ENCODE measurements around the gene YPEL1. TPM values are rescaled to one million over a fixed set of nuclear protein-coding genes. Genes with fewer than 3 reads are reported as not detected.
A peak's percentile ranks its signal among the peaks of the same experiment; 100 is the strongest.

Gene YPEL1
- total RNA-seq, 4 donors from 2014 or later, result 6.3 to 43.1 (median 16.5) TPM

DNA sequence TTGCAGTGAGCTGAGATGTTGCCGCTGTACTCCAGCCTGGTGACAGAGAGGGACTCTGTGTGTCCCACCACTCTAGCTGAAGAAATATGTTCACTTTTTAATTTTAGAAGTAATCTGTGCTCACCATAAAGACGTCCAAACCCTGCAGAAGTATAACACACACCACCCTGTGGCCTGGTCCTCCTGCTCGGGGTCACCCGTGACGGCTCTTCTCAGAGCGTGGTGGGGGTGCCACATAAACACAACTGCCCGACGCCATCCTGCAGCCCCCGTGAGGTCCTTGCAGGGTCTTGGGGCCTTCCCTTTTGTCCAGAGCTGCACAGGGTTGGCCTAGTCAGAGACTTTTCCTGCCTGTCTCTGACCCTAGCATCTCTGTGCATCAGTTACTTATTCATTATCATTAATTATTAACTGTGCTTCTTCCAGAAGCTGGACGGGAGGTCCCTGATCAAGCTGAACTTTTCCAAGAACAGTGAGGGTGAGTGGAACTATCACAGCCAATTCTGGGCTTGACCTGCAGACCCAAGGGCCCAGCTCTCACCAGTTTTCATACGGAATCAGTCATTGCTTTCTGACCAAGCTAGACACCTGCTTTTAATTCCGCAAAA, 60.9 kb downstream of the YPEL1 start:
- H3K4me3 ChIP-seq, result no peak overlapping the region
- WGBS, 2 donors, result 89 to 93% methylated on average over 9 to 12 of the region's 12 CpGs
- no peak for TF ChIP-seq POLR2A (IDR thresholded peaks at IDR 0.05)
- no peak for TF ChIP-seq EP300 (IDR thresholded peaks at IDR 0.05)
- TF ChIP-seq, protein P1, sequence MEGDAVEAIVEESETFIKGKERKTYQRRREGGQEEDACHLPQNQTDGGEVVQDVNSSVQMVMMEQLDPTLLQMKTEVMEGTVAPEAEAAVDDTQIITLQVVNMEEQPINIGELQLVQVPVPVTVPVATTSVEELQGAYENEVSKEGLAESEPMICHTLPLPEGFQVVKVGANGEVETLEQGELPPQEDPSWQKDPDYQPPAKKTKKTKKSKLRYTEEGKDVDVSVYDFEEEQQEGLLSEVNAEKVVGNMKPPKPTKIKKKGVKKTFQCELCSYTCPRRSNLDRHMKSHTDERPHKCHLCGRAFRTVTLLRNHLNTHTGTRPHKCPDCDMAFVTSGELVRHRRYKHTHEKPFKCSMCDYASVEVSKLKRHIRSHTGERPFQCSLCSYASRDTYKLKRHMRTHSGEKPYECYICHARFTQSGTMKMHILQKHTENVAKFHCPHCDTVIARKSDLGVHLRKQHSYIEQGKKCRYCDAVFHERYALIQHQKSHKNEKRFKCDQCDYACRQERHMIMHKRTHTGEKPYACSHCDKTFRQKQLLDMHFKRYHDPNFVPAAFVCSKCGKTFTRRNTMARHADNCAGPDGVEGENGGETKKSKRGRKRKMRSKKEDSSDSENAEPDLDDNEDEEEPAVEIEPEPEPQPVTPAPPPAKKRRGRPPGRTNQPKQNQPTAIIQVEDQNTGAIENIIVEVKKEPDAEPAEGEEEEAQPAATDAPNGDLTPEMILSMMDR (IDR thresholded peaks at IDR 0.05), result no peak

DNA sequence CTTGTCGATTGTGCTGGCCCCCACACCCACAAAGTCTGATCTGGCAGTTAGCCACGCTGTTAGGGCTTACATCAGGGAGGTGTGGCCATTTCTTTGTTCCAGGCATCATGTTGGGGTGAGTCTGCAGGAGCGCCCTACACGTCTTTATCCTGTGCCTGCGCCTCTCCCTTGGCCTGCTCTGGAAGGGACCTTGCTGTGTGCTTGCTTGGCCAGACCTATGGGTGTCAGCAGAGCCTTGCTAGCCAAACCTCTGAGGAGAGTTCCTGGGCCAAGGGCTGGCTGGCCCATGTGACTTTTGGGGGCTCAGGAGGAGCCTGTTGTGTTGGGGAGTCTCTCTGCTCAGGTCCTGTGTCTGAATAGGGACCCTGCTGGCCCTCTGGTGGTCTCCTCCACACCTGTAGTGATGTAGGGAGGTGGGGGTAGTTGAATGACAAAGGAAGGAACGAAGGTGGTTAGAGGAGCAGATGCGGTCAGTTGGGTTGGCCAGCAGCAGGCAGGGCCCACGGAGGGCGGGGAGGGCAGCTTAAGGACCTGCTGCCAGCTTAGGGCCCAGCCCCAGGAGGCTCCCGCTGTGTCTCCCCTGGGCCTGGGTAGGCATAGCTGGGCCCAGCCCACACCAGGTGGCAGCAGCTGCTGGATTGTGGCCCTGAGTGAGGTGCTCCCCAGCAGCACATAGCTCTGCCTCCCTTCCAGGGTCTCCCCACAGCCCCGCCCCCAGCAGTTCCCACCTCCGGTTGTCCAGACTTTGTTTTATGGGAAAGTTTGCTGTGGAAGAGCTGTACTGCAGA, 61.9 kb downstream of the YPEL1 start:
- Histone ChIP-seq H3K27ac (no peak overlapping the region), H3K9me3 (no peaks in the 10 kb centered on the region), H3K4me3 (no peak overlapping the region), H3K36me3 (peaks cover 5 to 92% (median 25%) of the 10 kb centered on the region in 3 donors), H3K27me3 (no peaks in the 10 kb centered on the region), H3K4me1 (no peaks in the 10 kb centered on the region)
- TF ChIP-seq, protein P1 (IDR thresholded peaks at IDR 0.05), result no peak
- TF ChIP-seq POLR2A (IDR thresholded peaks at IDR 0.05) (no peak), EP300 (IDR thresholded peaks at IDR 0.05) (no peak)
- WGBS, 2 donors, result 88 to 90% methylated on average over 12 of the region's 12 CpGs
- no peak for DNase-seq (ENCODE audit: low spot score in 2 of 2)

More for the DNA sequence above, 60.9 kb downstream of the YPEL1 start:
- Histone ChIP-seq H3K9me3 (no peaks in the 10 kb centered on the region), H3K27ac (no peak overlapping the region), H3K27me3 (no peaks in the 10 kb centered on the region), H3K4me1 (no peaks in the 10 kb centered on the region), H3K36me3 (peaks cover 5 to 84% (median 25%) of the 10 kb centered on the region in 3 donors)
- no peak for DNase-seq (ENCODE audit: low spot score in 2 of 2)

DNA sequence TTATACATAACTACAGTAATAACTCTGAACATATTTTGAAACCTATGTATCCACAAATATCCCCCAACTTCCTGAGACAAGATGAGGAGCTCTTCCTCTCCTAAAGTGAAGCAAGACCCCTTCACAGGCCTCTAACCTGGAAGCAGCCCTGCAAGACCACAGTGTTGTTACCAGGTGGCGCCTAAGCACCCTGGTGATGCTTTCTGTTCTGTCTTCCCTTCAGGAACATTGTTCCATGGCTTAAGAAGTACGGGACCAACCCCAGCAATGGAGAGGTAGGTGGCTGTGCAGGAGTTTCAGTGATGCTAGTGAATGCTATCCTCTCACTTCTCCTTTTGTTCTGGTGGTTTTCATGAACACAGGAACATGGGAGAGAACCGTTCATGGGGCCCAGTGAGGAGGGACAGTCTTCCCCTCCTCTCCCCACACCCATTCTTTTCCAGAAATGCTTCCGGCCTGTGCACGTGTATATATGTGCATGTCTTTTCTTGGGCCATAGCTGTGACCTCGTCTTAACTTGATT, 63.4 kb downstream of the YPEL1 start:
- peaks cover 5 to 77% (median 25%) of the 10 kb centered on the region in 3 donors for H3K36me3 ChIP-seq
- WGBS, 2 donors, result 76 to 86% methylated on average over 6 of the region's 6 CpGs
- DNase-seq (ENCODE audit: low spot score in 2 of 2), result no peak
- no peak overlapping the region for H3K4me3 ChIP-seq
- H3K4me1 ChIP-seq, result peaks cover 0 to 8% (median 1%) of the 10 kb centered on the region in 4 donors
- H3K27ac ChIP-seq, result no peak overlapping the region
- TF ChIP-seq, protein P1 (IDR thresholded peaks at IDR 0.05), result no peak
- TF ChIP-seq EP300 (IDR thresholded peaks at IDR 0.05), result no peak
- no peak for TF ChIP-seq POLR2A (IDR thresholded peaks at IDR 0.05)
- no peaks in the 10 kb centered on the region for H3K9me3 ChIP-seq
- H3K27me3 ChIP-seq, result no peaks in the 10 kb centered on the region

DNA sequence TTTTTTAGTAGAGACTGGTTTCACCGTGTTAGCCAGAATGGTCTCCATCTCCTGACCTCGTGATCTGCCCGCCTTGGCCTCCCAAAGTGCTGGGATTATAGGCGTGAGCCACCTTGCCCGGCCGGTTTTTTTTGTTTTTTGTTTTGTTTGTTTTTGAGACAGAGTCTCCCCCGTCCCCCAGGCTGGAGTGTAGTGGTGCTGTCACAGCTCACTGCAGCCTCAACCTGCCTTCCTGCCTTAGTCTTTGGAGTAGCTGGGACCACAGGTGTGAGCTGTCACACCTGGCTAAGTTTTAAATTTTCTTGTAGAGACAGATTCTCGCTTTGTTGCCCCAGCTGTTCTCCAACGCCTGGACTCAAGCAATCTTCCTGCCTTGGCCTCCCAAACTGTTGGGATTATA, 66.6 kb downstream of the YPEL1 start:
- TF ChIP-seq EP300 (IDR thresholded peaks at IDR 0.05) (no peak), POLR2A (IDR thresholded peaks at IDR 0.05) (no peak)
- TF ChIP-seq, protein P1 (IDR thresholded peaks at IDR 0.05), result no peak
- Histone ChIP-seq H3K36me3 (peaks cover 3 to 48% (median 25%) of the 10 kb centered on the region in 3 donors), H3K4me1 (peaks cover 0 to 21% (median 9%) of the 10 kb centered on the region in 4 donors), H3K4me3 (no peak overlapping the region), H3K27me3 (no peaks in the 10 kb centered on the region), H3K27ac (no peak overlapping the region), H3K9me3 (no peaks in the 10 kb centered on the region)
- 86 to 87% methylated on average over 9 of the region's 9 CpGs for WGBS, 2 donors
- no peak for DNase-seq (ENCODE audit: low spot score in 2 of 2)

DNA sequence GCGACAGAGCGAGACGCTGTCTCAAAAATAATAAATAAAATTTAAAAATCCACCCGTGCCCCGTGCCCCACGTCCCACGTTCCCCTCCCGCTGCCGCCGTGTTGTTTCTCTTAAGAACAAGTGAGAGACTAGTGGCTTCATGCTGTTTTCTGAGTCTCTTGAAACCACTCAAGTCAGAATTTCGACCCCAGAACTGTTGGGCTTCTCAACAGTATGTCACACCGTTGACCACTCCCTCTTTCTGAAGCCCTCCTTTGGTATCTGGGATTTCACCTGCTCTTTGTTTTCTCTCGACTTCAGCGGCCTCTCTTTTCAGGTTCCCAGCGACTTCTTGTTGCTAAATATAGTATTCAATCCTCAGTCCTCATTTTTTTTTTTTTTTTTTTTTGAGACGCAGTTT, 68.8 kb downstream of the YPEL1 start:
- H3K4me1 ChIP-seq, result peaks cover 0 to 21% (median 9%) of the 10 kb centered on the region in 4 donors
- peak overlapping the region; percentile 58 to 80 (median 68) for H3K4me3 ChIP-seq
- peaks cover 0 to 25% (median 12%) of the 10 kb centered on the region in 3 donors for H3K36me3 ChIP-seq
- 56 to 63% methylated on average over 16 of the region's 16 CpGs for WGBS, 2 donors
- DNase-seq (ENCODE audit: low spot score in 2 of 2), result no peak
- peak overlapping the region in 2 of 4 donors; percentile 87 to 91 for H3K27ac ChIP-seq
- TF ChIP-seq POLR2A (IDR thresholded peaks at IDR 0.05) (no peak), EP300 (IDR thresholded peaks at IDR 0.05) (no peak)
- TF ChIP-seq, protein P1 (IDR thresholded peaks at IDR 0.05), result no peak
- no peaks in the 10 kb centered on the region for H3K27me3 ChIP-seq
- H3K9me3 ChIP-seq, result no peaks in the 10 kb centered on the region
